K562 (cell line): Measurements from ENCODE around the gene GREB1.

ENCODE experiments used
- EP300 ChIP-seq: IDR thresholded peaks from 2 replicates; pipeline ENCODE4 v1.6.1; 2012; ENCODE audit warnings: low read length, improper control_type of control experiment
- HIVEP1 ChIP-seq: fragments of 250-450 bp; sonication (Bioruptor Pico); IDR thresholded peaks from 2 replicates; pipeline ENCODE4 v1.4.0; 2020; ENCODE audit warnings: mild to moderate bottlenecking
- MED1 ChIP-seq: sonication (generic); formaldehyde crosslinking; IDR thresholded peaks from 2 replicates; pipeline ENCODE4 v1.8.1; 2023; ENCODE audit warnings: missing genetic modification reagents, borderline replicate concordance
- POLR2AphosphoS5 ChIP-seq: IDR thresholded peaks from 2 replicates; pipeline ENCODE4 v1.6.1; 2011; ENCODE audit warnings: mild to moderate bottlenecking, low read depth, low read length, moderate library complexity; ENCODE audit not compliant: control insufficient read depth, insufficient read depth
- ZKSCAN1 ChIP-seq: fragments of 150-350 bp; IDR thresholded peaks from 2 replicates; pipeline ENCODE4 v1.6.1; 2016; ENCODE audit warnings: low read depth, low read length

DNA sequence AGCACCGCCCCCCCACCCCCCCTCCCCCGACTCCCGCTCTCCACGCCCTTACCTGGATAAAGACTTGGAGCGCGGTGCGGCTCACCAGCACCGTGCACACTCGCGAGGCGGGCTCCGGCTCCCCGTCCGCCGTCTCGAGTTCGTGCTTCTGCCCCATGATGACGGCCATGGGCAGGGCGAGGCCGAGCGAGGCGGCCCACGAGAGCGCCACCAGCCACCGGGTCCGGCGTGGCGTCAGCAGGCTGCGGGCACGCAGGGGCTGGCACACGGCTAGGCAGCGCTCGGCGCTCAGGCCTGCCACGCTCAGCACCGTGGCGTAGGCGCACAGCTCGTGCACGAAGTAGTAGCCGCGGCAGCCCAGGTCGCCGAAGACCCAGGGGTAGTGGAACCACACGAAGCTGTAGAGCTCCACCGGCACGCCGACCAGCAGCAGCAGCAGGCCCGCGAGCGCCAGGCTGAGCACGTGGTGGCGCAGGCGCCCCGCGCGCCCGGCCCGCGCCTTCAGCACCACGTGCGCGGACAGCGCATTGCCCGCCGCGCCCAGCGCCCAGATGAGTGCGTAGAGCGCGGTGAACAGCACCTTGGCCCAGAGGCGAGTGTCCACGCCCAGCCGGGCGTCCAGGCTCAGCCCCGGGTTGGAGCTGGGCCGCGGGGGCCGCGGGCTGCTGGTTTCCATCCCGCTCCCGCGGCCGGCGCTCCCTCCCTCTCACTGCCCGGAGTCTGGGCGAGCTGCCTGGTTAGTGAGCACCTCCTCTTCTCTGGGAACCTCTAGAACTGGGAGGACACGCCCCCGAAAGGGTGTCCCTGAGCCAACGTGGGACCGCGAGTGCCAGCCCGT, 135.8 kb downstream of the GREB1 start, which contains the start of gene NTSR2:
- TF ChIP-seq HIVEP1 (no peak), EP300 (no peak), ZKSCAN1 (no peak), POLR2AphosphoS5 (no peak), MED1 (no peak)
